Measurements from ENCODE around the gene AK5.

Gene AK5

GRCh38 chr1:77399250-77400086 is 117.6 kb downstream of the AK5 start:
- no peak overlapping the region for H3K9ac ChIP-seq (ENCODE audit: low read depth, low read length, poor library complexity, severe bottlenecking)
- no peaks in the 10 kb centered on the region for H3K79me2 ChIP-seq (ENCODE audit: insufficient read depth, low read length)
- H3K4me1 ChIP-seq (ENCODE audit: insufficient read depth, low read length, poor library complexity, severe bottlenecking), result no peaks in the 10 kb centered on the region
- no peaks in the 10 kb centered on the region for H3K9me2 ChIP-seq (replicated peaks; ENCODE audit: low read depth, low read length)
- no peaks in the 10 kb centered on the region for H3K36me3 ChIP-seq (ENCODE audit: insufficient read depth, low read length)
- no peak overlapping the region for H3K4me2 ChIP-seq (ENCODE audit: low read depth, low read length, poor library complexity, severe bottlenecking)
- H3K9me3 ChIP-seq (ENCODE audit: insufficient read depth, low read depth, low read length), result no peaks in the 10 kb centered on the region
- no peaks in the 10 kb centered on the region for H3K27me3 ChIP-seq (ENCODE audit: insufficient read depth, low read length, poor library complexity, severe bottlenecking)
- no peaks in the 10 kb centered on the region for H4K20me1 ChIP-seq (ENCODE audit: insufficient read depth, low read length, poor library complexity, severe bottlenecking)
- TF ChIP-seq EZH2phosphoT487 (IDR thresholded peaks at IDR 0.05; ENCODE audit: borderline replicate concordance) (no peak), CTCF (conservative IDR thresholded peaks at IDR 0.05; ENCODE audit: low read length) (no peak)
- no peak overlapping the region for H3K4me3 ChIP-seq (ENCODE audit: low read length, poor library complexity, severe bottlenecking)
- H2AFZ ChIP-seq (ENCODE audit: low read length), result no peak overlapping the region
- H3F3A ChIP-seq (ENCODE audit: low read depth), result no peaks in the 10 kb centered on the region

- no peak overlapping the region for H2AFZ ChIP-seq (ENCODE audit: low read length)
- H3K4me1 ChIP-seq (ENCODE audit: insufficient read depth, low read length, poor library complexity, severe bottlenecking), result no peaks in the 10 kb centered on the region
- H3K27me3 ChIP-seq (ENCODE audit: insufficient read depth, low read length, poor library complexity, severe bottlenecking), result no peaks in the 10 kb centered on the region
- TF ChIP-seq CTCF (conservative IDR thresholded peaks at IDR 0.05; ENCODE audit: low read length) (no peak), EZH2phosphoT487 (IDR thresholded peaks at IDR 0.05; ENCODE audit: borderline replicate concordance) (no peak)
- H3K4me3 ChIP-seq (ENCODE audit: low read length, poor library complexity, severe bottlenecking), result no peak overlapping the region
- no peaks in the 10 kb centered on the region for H3K79me2 ChIP-seq (ENCODE audit: insufficient read depth, low read length)
- no peaks in the 10 kb centered on the region for H4K20me1 ChIP-seq (ENCODE audit: insufficient read depth, low read length, poor library complexity, severe bottlenecking)
- H3K9me3 ChIP-seq (ENCODE audit: insufficient read depth, low read depth, low read length), result no peaks in the 10 kb centered on the region
- H3K9ac ChIP-seq (ENCODE audit: low read depth, low read length, poor library complexity, severe bottlenecking), result no peak overlapping the region
- no peaks in the 10 kb centered on the region for H3K36me3 ChIP-seq (ENCODE audit: insufficient read depth, low read length)
- no peaks in the 10 kb centered on the region for H3K9me2 ChIP-seq (replicated peaks; ENCODE audit: low read depth, low read length)
- no peak overlapping the region for H3K4me2 ChIP-seq (ENCODE audit: low read depth, low read length, poor library complexity, severe bottlenecking)
- no peaks in the 10 kb centered on the region for H3F3A ChIP-seq (ENCODE audit: low read depth)
Observed at GRCh38 chr1:77400781-77401180, 119.0 kb downstream of the AK5 start.

- H3F3A ChIP-seq (ENCODE audit: low read depth), result no peaks in the 10 kb centered on the region
- no peak for TF ChIP-seq CTCF (conservative IDR thresholded peaks at IDR 0.05; ENCODE audit: low read length)
- no peak for TF ChIP-seq EZH2phosphoT487 (IDR thresholded peaks at IDR 0.05; ENCODE audit: borderline replicate concordance)
- H3K9ac ChIP-seq (ENCODE audit: low read depth, low read length, poor library complexity, severe bottlenecking), result no peak overlapping the region
Observed at GRCh38 chr1:77401384-77401783, 119.6 kb downstream of the AK5 start.

More at GRCh38 chr1:77401384-77401783, 119.6 kb downstream of the AK5 start:
- no peaks in the 10 kb centered on the region for H3K27me3 ChIP-seq (ENCODE audit: insufficient read depth, low read length, poor library complexity, severe bottlenecking)
- no peak overlapping the region for H3K4me2 ChIP-seq (ENCODE audit: low read depth, low read length, poor library complexity, severe bottlenecking)
- no peak overlapping the region for H2AFZ ChIP-seq (ENCODE audit: low read length)
- no peaks in the 10 kb centered on the region for H3K4me1 ChIP-seq (ENCODE audit: insufficient read depth, low read length, poor library complexity, severe bottlenecking)
- no peaks in the 10 kb centered on the region for H3K36me3 ChIP-seq (ENCODE audit: insufficient read depth, low read length)
- no peaks in the 10 kb centered on the region for H3K9me2 ChIP-seq (replicated peaks; ENCODE audit: low read depth, low read length)
- no peaks in the 10 kb centered on the region for H3K9me3 ChIP-seq (ENCODE audit: insufficient read depth, low read depth, low read length)
- H4K20me1 ChIP-seq (ENCODE audit: insufficient read depth, low read length, poor library complexity, severe bottlenecking), result no peaks in the 10 kb centered on the region
- H3K79me2 ChIP-seq (ENCODE audit: insufficient read depth, low read length), result no peaks in the 10 kb centered on the region
- H3K4me3 ChIP-seq (ENCODE audit: low read length, poor library complexity, severe bottlenecking), result no peak overlapping the region

Measured in Loucy (cell line).